Stomach (tissue), 4 donors: ENCODE results near the gene HADH.

Experiments used
- POLR2AphosphoS5 ChIP-seq, 3 donors: sonication (generic); formaldehyde crosslinking; IDR thresholded peaks; one replicate each; pipeline ENCODE4 v1.6.1; 2016; ENCODE audit warnings: antibody characterized with exemption in 3 of 3
- TF ChIP-seq, protein P1 (sequence below), 7 experiments: fragments of 450-650 bp in 4 of 7; fragments of 200-600 bp in 3 of 7; sonication (generic) in 3 of 7; IDR thresholded peaks; one replicate each; pipeline ENCODE4 v1.5.1; 2016 to 2019; ENCODE audit warnings: antibody characterized with exemption in 7 of 7, control low read depth in 2 of 7, mild to moderate bottlenecking in 1 of 7

DNA sequence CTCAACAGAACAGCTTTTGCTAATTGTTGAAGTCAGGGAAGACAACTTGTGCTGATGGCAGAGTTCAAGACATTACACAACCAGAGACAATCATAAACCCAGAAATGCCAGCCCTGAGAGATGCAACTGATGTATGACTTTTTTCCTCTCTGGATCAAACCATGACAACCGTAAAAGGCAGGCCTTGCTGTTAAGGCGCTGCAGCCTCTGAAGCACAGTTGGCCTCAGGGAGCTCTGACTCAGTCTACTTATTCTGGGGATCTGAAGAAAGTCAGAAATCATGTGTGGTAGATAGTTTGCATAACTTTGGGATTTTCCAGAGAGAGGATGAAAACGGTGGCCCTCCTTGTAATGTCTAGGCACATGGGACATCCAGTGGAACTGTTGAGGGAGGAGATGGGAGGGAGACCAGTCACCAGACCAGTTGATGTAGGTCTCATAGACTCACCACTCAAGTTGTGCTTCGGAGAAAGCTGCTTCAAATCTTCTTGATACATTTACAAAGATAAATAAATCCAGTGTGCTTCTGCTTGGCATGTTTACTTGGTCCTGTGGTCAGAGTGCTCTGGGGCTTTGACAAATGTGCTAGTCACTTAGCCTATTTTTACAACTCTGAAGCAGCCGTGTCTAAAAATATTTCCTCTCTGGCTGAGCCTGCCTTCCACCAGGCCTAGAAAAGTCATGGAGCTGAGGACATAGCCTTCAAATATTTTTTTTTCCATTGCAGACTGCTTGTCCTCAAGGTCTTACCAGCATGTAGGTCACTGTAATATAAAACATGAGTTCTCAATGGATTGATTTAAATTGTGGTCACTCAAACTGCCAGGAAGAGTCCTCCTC lies 7.5 kb downstream of the HADH start:
- peak in 1 of 3 donors; percentile 54 for TF ChIP-seq POLR2AphosphoS5 (IDR thresholded peaks at IDR 0.05)
- TF ChIP-seq, protein P1, sequence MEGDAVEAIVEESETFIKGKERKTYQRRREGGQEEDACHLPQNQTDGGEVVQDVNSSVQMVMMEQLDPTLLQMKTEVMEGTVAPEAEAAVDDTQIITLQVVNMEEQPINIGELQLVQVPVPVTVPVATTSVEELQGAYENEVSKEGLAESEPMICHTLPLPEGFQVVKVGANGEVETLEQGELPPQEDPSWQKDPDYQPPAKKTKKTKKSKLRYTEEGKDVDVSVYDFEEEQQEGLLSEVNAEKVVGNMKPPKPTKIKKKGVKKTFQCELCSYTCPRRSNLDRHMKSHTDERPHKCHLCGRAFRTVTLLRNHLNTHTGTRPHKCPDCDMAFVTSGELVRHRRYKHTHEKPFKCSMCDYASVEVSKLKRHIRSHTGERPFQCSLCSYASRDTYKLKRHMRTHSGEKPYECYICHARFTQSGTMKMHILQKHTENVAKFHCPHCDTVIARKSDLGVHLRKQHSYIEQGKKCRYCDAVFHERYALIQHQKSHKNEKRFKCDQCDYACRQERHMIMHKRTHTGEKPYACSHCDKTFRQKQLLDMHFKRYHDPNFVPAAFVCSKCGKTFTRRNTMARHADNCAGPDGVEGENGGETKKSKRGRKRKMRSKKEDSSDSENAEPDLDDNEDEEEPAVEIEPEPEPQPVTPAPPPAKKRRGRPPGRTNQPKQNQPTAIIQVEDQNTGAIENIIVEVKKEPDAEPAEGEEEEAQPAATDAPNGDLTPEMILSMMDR (IDR thresholded peaks at IDR 0.05): no peak
